Panc1 (cell line): Measurements from ENCODE around the gene LMAN1L.

Experiments
- CTCF ChIP-seq: fragments of 450-650 bp; IDR thresholded peaks from 2 replicates; pipeline ENCODE4 v1.5.1; 2017; ENCODE audit warnings: mild to moderate bottlenecking
- POLR2AphosphoS5 ChIP-seq: IDR thresholded peaks from 2 replicates; pipeline ENCODE4 v1.6.1; 2012; ENCODE audit warnings: mild to moderate bottlenecking, low read depth, low read length, moderate library complexity
- REST ChIP-seq, 2 experiments: IDR thresholded peaks; 2 replicates each; pipeline ENCODE4 v1.6.1; 2011 to 2012; ENCODE audit warnings: low read depth in 2 of 2, control low read depth in 1 of 2, low read length in 1 of 2, mild to moderate bottlenecking in 1 of 2, moderate library complexity in 1 of 2; ENCODE audit not compliant: insufficient read depth in 1 of 2

GRCh38 chr15:74863239-74864056, 50.8 kb downstream of the LMAN1L start:
- TF ChIP-seq CTCF (no peak), REST (IDR thresholded peaks at IDR 0.05; ENCODE audit: insufficient read depth in 1 of 2, low read depth in 2 of 2, low read length in 1 of 2) (no peak), POLR2AphosphoS5 (no peak)
